Amniotic epithelial cell (primary cell): ENCODE data around the gene FBLIM1.
"Not testable (repeated sequence)": the region's sequence is repeated elsewhere in the genome, so short reads cannot be mapped to it uniquely, and the experiment has no call there.

Experiments
- DNase-seq: peaks from one replicate; pipeline ENCODE4 v3.0.0-alpha.2; 2010; ENCODE audit warnings: low read depth

Gene FBLIM1

DNA sequence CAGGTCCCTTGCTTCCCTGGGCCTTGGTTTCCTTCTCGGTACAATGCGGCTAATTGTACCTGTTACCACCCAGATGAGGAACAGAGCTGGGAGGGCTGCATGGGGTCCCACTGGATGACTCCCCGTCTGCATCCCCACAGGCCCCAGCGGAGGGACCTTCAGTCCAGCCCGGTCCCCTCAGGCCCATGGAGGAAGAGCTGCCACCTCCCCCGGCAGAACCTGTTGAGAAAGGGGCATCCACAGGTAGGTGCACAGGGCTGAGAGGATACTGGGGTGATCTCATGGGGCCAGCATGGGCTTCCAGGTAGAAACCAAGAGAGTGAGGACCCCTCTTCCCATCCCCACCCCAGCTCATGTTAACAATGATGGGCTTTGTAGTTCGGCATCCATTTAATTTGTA lies 9.8 kb downstream of the FBLIM1 start:
- DNase-seq, result no peak

DNA sequence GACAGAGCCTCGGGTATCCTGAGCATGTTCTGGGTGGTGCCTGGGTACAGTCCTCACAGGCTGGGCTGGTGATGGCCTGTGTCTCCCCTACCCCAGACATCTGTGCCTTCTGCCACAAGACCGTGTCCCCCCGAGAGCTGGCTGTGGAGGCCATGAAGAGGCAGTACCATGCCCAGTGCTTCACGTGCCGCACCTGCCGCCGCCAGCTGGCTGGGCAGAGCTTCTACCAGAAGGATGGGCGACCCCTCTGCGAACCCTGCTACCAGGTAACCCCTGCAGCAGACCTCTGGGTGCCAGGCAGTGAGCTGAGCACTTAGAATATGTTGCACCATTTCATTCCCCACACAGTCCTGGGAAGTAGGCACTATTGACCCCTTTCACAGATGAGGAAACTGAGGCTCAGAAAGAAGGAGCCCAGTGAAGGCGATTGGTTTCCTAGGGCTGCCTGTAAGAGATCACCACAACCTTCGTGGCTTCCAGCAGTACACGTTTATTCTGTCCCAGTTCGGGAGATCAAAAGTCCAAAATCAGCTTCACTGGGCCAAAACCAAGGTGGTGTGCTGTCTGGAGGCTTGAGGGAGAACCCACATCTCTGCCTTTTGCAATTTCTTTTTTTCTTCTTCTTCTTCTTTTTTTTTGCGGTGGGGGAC lies 11.8 kb downstream of the FBLIM1 start:
- DNase-seq, result no peak

- DNase-seq, result peak; percentile 39
Measured at GRCh38 chr1:15771836-15772515, 13.4 kb downstream of the FBLIM1 start.

- peak; percentile 78 for DNase-seq
Measured at GRCh38 chr1:15775706-15776105, 17.1 kb downstream of the FBLIM1 start.

GRCh38 chr1:15777909-15778707 lies 19.5 kb downstream of the FBLIM1 start:
- DNase-seq, result no peak

- DNase-seq, result no peak
Measured at GRCh38 chr1:15785683-15786082, 27.1 kb downstream of the FBLIM1 start.

GRCh38 chr1:15786581-15786980 lies 28.0 kb downstream of the FBLIM1 start:
- DNase-seq, result no peak

- DNase-seq, result peak; percentile 90
Measured at GRCh38 chr1:15788624-15789301, 30.2 kb downstream of the FBLIM1 start.

DNA sequence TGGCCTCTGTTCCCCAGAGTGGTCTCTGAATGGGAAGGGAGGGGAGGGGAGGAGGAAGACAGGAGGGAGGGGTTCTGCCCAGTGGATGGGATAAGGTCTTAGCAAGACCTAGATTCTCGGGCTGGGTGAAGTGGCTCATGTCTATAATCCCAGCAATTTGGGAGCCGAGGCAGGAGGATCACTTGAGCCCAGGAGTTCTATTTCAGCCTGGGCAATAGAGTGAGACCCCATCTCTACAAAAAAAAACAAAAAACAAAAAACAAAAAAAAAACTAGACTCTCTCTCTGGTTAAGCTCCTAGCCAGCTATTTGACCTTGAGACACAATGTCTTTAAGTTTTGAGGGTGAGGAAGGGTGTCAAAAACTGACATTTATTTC lies 37.5 kb downstream of the FBLIM1 start:
- no peak for DNase-seq

GRCh38 chr1:15797614-15798390 lies 39.2 kb downstream of the FBLIM1 start:
- peak; percentile 83 for DNase-seq

DNA sequence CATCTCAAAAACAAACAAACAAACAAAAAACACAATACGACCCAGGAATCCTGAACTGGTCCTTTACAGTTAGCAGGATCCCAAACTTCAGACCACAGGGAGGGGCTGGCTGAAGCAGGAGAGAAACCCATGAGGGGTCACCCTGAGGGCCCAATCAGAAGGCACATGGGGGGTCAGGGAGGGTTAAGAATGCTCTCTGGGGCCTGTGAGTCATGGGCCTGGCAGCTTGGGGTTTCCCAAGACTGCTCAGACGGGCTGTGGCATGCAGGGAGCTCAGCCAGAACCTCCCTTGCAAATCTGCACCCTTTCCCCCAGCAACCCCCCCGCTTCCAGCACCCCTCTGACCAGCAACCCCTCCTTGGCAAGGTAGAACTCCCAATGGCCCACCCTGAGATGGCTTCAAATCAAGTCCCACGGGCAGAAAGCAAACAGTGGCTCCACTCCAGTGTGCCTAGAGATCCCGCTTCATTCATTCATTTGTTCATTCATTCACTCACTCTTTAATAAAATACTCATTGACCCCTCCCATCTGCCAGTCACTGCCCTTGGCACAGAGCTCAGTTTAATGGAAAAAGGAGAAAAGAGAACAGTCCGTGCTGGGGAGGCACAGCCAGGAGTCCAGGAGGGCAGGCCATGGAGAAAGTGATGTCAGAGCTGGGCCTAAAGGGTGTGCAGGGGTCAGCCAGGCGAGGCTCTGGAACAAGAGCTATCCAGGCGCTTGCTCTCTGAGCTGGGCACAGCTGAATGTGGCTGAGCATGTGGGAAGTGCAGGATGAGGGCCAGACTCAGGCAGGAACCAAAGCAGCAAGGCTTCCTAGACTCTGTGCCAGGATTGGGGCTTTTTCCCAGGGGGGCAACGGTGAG lies 40.6 kb downstream of the FBLIM1 start:
- DNase-seq, result peak; percentile 96

DNA sequence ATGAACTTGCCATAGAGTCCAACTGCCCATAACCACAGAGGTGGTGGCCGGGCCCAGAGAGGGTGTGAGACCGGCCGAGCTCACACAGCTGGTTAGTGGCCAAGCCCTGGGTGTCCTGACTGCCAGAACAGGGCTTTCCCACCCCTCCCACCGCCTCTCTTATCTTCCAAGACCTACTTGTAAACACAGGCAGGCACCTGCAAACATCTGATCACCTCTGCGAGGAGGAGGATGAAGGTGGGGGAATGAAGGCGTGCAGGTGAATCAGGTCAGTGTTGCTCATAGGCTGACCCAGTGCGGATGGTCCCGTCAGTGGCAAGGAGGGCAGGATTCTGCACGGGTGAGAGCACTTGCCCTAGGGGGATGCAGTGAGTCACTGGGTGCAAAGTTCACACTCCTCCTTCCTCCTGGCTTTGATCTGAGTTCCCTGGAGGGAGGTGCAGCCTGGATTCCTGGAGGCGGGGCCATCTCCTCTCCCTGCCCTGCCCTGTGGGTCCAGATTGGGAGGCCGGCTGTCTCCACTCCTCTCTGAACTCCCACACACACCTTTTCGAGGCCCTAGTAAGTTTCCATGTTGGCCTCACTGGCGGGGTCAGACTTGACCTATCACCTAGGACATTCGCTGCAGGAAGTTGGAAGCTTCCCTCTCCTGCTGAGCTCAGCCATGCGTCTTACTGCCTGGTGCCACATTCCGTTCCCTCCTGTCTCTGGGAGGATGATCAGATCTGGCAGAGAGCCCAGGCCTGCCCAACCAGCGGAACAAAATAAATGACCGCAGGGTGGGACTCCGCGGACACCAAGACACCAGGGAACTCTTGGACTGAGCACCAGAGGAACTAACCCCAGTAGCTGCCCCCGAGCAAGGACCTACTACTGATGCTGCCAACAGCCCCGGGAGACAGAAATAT lies 41.6 kb downstream of the FBLIM1 start:
- DNase-seq, result peak; percentile 53

DNA sequence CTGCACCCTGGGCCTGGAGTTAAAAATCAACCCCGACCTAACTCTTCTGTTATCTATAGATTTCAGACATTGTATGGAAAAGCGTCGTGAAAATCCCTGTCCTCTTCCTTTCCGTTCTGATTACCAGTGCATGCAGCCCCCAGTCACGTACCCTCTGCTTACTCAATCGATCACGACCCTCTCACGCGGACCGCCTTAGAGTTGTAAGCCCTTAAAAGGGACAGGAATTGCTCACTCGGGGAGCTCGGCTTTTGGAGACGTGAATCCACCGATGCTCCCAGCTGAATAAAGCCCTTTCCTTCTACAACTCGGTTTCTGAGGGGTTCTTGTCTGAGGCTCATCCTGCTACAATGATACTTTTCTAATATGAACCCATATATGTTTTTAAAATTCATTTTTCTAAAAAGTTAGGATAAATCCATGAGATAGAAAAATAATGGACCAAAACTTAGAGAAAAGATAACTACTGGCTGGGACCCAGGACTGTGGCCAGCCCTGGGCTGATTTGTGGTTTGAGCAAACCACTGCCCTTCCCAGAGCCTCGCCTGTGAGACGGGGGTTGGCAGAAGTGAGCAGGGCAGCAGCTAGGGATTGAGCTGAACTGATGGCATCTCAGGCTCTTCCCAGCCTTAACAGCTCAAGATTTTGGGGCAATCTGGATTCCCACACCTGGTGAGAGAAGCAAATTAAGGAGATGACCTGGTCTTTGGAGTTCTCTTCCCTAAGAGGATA lies 43.8 kb downstream of the FBLIM1 start:
- peak; percentile 50 for DNase-seq

GRCh38 chr1:15803380-15803779 lies 44.8 kb downstream of the FBLIM1 start:
- no peak for DNase-seq

GRCh38 chr1:15804060-15804459 lies 45.5 kb downstream of the FBLIM1 start:
- DNase-seq, result no peak

DNA sequence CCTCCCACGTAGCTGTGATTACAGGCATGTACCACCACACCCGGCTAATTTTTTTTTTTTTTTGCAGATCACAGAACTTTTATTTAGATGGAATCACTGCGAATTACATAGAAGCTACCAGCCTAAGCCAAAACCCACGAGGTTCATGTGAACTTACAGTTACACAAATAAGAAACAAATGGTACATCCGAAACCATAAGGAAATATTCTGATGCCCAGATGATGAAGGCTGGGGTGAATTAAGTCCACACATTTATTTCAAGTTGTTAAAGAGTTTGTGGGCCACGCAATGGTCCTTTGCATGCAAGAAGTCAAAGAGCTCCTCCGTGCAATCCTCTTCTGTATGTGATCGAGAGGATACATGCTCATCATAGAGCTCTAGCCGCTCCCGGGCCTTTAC lies 48.5 kb downstream of the FBLIM1 start:
- no peak for DNase-seq

- not testable (repeated sequence) for DNase-seq
Measured at GRCh38 chr1:15807549-15807948, 49.0 kb downstream of the FBLIM1 start, which contains the start of gene UQCRHL. Gene UQCRHL, minus strand, starts transcription at chr1:15807649. Its CDS starts 0 bp downstream, at chr1:15807649.

GRCh38 chr1:15808955-15809354 lies 50.4 kb downstream of the FBLIM1 start:
- DNase-seq, result no peak

DNA sequence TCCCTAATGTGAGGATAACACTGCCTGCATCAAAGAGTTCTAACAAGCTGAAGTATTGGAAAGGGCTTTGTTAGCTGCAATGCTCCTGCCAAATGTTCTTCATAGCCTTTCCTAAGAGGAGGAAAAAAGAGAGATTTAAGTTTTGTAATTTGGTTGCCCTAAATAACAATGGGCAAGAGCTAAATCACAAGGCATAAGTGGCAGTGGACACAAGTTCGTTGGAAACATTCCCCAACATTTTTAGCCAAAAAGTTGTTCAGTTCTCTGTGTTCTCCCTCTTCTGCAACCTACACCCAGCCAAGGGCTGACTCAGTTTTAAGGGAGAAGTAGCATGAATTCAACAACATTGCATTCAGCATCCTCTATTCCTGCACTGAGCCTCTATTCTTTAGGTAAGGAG lies 51.5 kb downstream of the FBLIM1 start:
- DNase-seq, result no peak
